ENCODE data around the gene UQCRH.
"Not testable (repeated sequence)": the region's sequence is repeated elsewhere in the genome, so short reads cannot be mapped to it uniquely, and the experiment has no call there.

DNA sequence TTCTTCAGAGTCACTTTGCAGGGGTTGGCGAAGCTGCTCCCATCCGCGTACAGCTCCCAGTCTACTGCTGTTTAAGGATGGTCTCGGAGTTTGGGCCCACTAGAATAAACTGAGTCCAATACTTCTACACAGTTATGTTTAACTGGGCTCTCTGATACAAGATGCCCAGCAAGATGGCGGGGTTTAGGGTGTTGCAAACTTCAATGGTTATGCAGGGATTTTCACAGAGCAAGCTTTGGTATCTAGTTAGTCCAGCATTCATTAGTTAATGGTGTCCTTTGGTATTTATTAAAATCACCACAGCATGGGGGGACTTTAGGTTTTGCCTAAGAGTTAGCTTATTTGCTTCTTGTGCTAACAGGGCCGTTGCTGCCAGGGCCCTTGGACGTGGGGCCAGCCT is 24.7 kb downstream of the UQCRH start:
- TF ChIP-seq GLI2 (tag by site-specific recombination; IDR thresholded peaks at IDR 0.05; ENCODE audit: borderline replicate concordance, low read depth); ZBTB20 (tag by site-specific recombination; IDR thresholded peaks at IDR 0.05); ZNF121 (tag by site-specific recombination; IDR thresholded peaks at IDR 0.05); ZNF658 (tag by site-specific recombination; IDR thresholded peaks at IDR 0.05); YY1 (tag by site-specific recombination; IDR thresholded peaks at IDR 0.05); ZNF214 (tag by site-specific recombination; IDR thresholded peaks at IDR 0.05; ENCODE audit: borderline replicate concordance); TCF7L2 (IDR thresholded peaks at IDR 0.05; ENCODE audit: borderline replicate concordance, low read depth, low read length); ZNF132 (tag by site-specific recombination; IDR thresholded peaks at IDR 0.05; ENCODE audit: borderline replicate concordance): not testable (repeated sequence)
- TF ChIP-seq, protein P1, sequence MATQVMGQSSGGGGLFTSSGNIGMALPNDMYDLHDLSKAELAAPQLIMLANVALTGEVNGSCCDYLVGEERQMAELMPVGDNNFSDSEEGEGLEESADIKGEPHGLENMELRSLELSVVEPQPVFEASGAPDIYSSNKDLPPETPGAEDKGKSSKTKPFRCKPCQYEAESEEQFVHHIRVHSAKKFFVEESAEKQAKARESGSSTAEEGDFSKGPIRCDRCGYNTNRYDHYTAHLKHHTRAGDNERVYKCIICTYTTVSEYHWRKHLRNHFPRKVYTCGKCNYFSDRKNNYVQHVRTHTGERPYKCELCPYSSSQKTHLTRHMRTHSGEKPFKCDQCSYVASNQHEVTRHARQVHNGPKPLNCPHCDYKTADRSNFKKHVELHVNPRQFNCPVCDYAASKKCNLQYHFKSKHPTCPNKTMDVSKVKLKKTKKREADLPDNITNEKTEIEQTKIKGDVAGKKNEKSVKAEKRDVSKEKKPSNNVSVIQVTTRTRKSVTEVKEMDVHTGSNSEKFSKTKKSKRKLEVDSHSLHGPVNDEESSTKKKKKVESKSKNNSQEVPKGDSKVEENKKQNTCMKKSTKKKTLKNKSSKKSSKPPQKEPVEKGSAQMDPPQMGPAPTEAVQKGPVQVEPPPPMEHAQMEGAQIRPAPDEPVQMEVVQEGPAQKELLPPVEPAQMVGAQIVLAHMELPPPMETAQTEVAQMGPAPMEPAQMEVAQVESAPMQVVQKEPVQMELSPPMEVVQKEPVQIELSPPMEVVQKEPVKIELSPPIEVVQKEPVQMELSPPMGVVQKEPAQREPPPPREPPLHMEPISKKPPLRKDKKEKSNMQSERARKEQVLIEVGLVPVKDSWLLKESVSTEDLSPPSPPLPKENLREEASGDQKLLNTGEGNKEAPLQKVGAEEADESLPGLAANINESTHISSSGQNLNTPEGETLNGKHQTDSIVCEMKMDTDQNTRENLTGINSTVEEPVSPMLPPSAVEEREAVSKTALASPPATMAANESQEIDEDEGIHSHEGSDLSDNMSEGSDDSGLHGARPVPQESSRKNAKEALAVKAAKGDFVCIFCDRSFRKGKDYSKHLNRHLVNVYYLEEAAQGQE (tag by site-specific recombination; IDR thresholded peaks at IDR 0.05): not testable (repeated sequence)
- TF ChIP-seq, protein P2, sequence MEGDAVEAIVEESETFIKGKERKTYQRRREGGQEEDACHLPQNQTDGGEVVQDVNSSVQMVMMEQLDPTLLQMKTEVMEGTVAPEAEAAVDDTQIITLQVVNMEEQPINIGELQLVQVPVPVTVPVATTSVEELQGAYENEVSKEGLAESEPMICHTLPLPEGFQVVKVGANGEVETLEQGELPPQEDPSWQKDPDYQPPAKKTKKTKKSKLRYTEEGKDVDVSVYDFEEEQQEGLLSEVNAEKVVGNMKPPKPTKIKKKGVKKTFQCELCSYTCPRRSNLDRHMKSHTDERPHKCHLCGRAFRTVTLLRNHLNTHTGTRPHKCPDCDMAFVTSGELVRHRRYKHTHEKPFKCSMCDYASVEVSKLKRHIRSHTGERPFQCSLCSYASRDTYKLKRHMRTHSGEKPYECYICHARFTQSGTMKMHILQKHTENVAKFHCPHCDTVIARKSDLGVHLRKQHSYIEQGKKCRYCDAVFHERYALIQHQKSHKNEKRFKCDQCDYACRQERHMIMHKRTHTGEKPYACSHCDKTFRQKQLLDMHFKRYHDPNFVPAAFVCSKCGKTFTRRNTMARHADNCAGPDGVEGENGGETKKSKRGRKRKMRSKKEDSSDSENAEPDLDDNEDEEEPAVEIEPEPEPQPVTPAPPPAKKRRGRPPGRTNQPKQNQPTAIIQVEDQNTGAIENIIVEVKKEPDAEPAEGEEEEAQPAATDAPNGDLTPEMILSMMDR (tag by site-specific recombination; IDR thresholded peaks at IDR 0.05): not testable (repeated sequence)
- TF ChIP-seq, protein P3, sequence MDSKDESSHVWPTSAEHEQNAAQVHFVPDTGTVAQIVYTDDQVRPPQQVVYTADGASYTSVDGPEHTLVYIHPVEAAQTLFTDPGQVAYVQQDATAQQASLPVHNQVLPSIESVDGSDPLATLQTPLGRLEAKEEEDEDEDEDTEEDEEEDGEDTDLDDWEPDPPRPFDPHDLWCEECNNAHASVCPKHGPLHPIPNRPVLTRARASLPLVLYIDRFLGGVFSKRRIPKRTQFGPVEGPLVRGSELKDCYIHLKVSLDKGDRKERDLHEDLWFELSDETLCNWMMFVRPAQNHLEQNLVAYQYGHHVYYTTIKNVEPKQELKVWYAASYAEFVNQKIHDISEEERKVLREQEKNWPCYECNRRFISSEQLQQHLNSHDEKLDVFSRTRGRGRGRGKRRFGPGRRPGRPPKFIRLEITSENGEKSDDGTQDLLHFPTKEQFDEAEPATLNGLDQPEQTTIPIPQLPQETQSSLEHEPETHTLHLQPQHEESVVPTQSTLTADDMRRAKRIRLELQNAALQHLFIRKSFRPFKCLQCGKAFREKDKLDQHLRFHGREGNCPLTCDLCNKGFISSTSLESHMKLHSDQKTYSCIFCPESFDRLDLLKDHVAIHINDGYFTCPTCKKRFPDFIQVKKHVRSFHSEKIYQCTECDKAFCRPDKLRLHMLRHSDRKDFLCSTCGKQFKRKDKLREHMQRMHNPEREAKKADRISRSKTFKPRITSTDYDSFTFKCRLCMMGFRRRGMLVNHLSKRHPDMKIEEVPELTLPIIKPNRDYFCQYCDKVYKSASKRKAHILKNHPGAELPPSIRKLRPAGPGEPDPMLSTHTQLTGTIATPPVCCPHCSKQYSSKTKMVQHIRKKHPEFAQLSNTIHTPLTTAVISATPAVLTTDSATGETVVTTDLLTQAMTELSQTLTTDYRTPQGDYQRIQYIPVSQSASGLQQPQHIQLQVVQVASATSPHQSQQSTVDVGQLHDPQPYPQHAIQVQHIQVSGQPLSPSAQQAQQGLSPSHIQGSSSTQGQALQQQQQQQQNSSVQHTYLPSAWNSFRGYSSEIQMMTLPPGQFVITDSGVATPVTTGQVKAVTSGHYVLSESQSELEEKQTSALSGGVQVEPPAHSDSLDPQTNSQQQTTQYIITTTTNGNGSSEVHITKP (tag by site-specific recombination; IDR thresholded peaks at IDR 0.05): not testable (repeated sequence)
